ENCODE results near the gene GAREM1. TPM values are rescaled to one million over a fixed set of nuclear protein-coding genes. Genes with fewer than 3 reads are reported as not detected.
"Not testable (repeated sequence)": the region's sequence is repeated elsewhere in the genome, so short reads cannot be mapped to it uniquely, and the experiment has no call there.

Gene GAREM1
- total RNA-seq, 1 donor from 2014 or later, result 1.7 TPM

DNA sequence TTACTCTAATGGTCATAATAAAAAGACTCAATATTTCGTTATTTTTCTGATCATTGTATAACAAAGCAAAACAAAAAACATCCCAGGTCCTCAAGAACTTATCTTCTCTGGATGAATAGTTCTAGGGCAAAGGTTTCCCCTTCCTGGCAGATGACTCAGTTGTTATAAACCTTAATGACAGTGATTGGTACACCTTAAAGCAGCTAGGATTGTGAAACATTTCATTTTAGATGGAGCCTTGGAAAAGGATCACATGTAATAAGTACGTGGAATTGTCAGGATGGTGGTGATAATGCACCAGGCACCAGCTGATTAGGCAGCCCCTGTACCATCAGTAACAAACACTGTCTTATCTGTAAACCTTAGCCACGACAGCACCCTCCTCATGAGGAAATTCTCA is 233.6 kb downstream of the GAREM1 start:
- Mint-ChIP-seq H3K9me3 (ENCODE audit: unreplicated experiment) (peaks cover 4% of the 10 kb centered on the region), H3K4me1 (ENCODE audit: unreplicated experiment) (no peaks in the 10 kb centered on the region), H3K27me3 (ENCODE audit: unreplicated experiment) (peaks cover 10% of the 10 kb centered on the region), H3K4me3 (ENCODE audit: unreplicated experiment) (no peak overlapping the region), H3K36me3 (ENCODE audit: unreplicated experiment) (no peaks in the 10 kb centered on the region), H3K27ac (ENCODE audit: unreplicated experiment) (no peak overlapping the region)
- TF ChIP-seq CTCF (IDR thresholded peaks at IDR 0.05), result no peak
- no peak for DNase-seq (ENCODE audit: extremely low spot score, unreplicated experiment)

GRCh38 chr18:32233348-32233747 is 237.3 kb downstream of the GAREM1 start:
- not testable (repeated sequence) for H3K27ac Mint-ChIP-seq (ENCODE audit: unreplicated experiment); H3K36me3 Mint-ChIP-seq (ENCODE audit: unreplicated experiment); H3K9me3 Mint-ChIP-seq (ENCODE audit: unreplicated experiment); H3K4me1 Mint-ChIP-seq (ENCODE audit: unreplicated experiment); H3K4me3 Mint-ChIP-seq (ENCODE audit: unreplicated experiment); DNase-seq (ENCODE audit: extremely low spot score, unreplicated experiment); H3K27me3 Mint-ChIP-seq (ENCODE audit: unreplicated experiment)

- Mint-ChIP-seq H3K27ac (ENCODE audit: unreplicated experiment) (no peak overlapping the region), H3K9me3 (ENCODE audit: unreplicated experiment) (no peaks in the 10 kb centered on the region), H3K36me3 (ENCODE audit: unreplicated experiment) (no peaks in the 10 kb centered on the region), H3K4me3 (ENCODE audit: unreplicated experiment) (no peak overlapping the region), H3K27me3 (ENCODE audit: unreplicated experiment) (peaks cover 3% of the 10 kb centered on the region), H3K4me1 (ENCODE audit: unreplicated experiment) (no peaks in the 10 kb centered on the region)
- no peak for DNase-seq (ENCODE audit: extremely low spot score, unreplicated experiment)
- TF ChIP-seq CTCF (IDR thresholded peaks at IDR 0.05), result no peak
Observed at GRCh38 chr18:32219431-32220018, 251.2 kb downstream of the GAREM1 start.

- H3K27ac Mint-ChIP-seq (ENCODE audit: unreplicated experiment), result no peak overlapping the region
Observed at GRCh38 chr18:32216390-32216789, 254.3 kb downstream of the GAREM1 start.

DNA sequence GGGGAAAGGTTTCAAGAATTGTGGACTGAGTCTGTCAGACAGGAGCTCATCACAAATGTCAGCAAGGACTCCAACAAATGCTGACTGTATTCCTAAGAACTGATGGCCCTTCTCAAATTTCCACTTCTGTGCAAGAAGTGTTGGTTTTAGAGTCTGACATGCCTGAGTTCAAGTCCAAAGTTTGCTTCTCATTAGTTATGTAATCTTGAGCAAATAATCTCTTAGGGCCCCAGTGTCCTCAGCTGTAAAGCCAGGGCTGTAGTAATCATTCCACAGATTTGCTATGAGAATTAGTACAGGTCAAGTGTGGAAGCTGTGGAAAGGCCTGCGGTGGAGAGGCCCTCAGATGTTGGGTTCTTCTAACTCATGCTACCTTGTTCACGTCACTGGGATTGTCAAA is 257.0 kb downstream of the GAREM1 start:
- Mint-ChIP-seq H3K4me1 (ENCODE audit: unreplicated experiment) (no peaks in the 10 kb centered on the region), H3K4me3 (ENCODE audit: unreplicated experiment) (no peak overlapping the region), H3K27me3 (ENCODE audit: unreplicated experiment) (no peaks in the 10 kb centered on the region), H3K27ac (ENCODE audit: unreplicated experiment) (no peak overlapping the region), H3K9me3 (ENCODE audit: unreplicated experiment) (no peaks in the 10 kb centered on the region), H3K36me3 (ENCODE audit: unreplicated experiment) (no peaks in the 10 kb centered on the region)
- no peak for DNase-seq (ENCODE audit: extremely low spot score, unreplicated experiment)
- TF ChIP-seq CTCF (IDR thresholded peaks at IDR 0.05), result no peak

More at GRCh38 chr18:32216390-32216789, 254.3 kb downstream of the GAREM1 start:
- H3K27me3 Mint-ChIP-seq (ENCODE audit: unreplicated experiment), result peaks cover 2% of the 10 kb centered on the region
- no peaks in the 10 kb centered on the region for H3K9me3 Mint-ChIP-seq (ENCODE audit: unreplicated experiment)
- no peaks in the 10 kb centered on the region for H3K4me1 Mint-ChIP-seq (ENCODE audit: unreplicated experiment)
- DNase-seq (ENCODE audit: extremely low spot score, unreplicated experiment), result no peak
- no peak overlapping the region for H3K4me3 Mint-ChIP-seq (ENCODE audit: unreplicated experiment)
- TF ChIP-seq CTCF (IDR thresholded peaks at IDR 0.05), result no peak
- H3K36me3 Mint-ChIP-seq (ENCODE audit: unreplicated experiment), result no peaks in the 10 kb centered on the region
